Activated T-cell treated with anti-CD3 and anti-CD28 coated beads for 1 hour (primary cell): ENCODE measurements around the gene SAMD14.
A peak's percentile ranks its signal among the peaks of the same experiment; 100 is the strongest.

Source experiments
- DNase-seq: peaks from one replicate; pipeline ENCODE4 v3.0.0-alpha.2; 2020; ENCODE audit warnings: low read depth

The SAMD14 gene

GRCh38 chr17:50095626-50096037, 34.3 kb downstream of the SAMD14 start:
- DNase-seq, result no peak

GRCh38 chr17:50094753-50095619, 35.0 kb downstream of the SAMD14 start, which contains the start of gene PDK2:
PDK2 (plus strand) TSS chr17:50095351; CDS start chr17:50095436, 85 bp downstream.
- peak; percentile 93 for DNase-seq

GRCh38 chr17:50094243-50094752, 35.7 kb downstream of the SAMD14 start:
- DNase-seq, result peak; percentile 95

- DNase-seq, result no peak
These were observed 36.2 kb downstream of the SAMD14 start for GRCh38 chr17:50093807-50094206.

- DNase-seq, result no peak
These were observed 36.7 kb downstream of the SAMD14 start for GRCh38 chr17:50093246-50093645.

GRCh38 chr17:50091918-50092285, 38.1 kb downstream of the SAMD14 start:
- DNase-seq, result no peak

GRCh38 chr17:50090971-50091917, 38.7 kb downstream of the SAMD14 start:
- DNase-seq, result no peak

GRCh38 chr17:50090071-50090470, 39.9 kb downstream of the SAMD14 start:
- DNase-seq, result no peak

GRCh38 chr17:50088952-50089825, 40.8 kb downstream of the SAMD14 start:
- DNase-seq, result no peak

- DNase-seq, result no peak
These were observed 42.0 kb downstream of the SAMD14 start for GRCh38 chr17:50087912-50088405.

GRCh38 chr17:50087246-50087911, 42.6 kb downstream of the SAMD14 start:
- DNase-seq, result peak; percentile 68

GRCh38 chr17:50081757-50082156, 48.2 kb downstream of the SAMD14 start:
- no peak for DNase-seq

GRCh38 chr17:50080827-50081226, 49.1 kb downstream of the SAMD14 start:
- DNase-seq, result no peak

- no peak for DNase-seq
These were observed 49.9 kb downstream of the SAMD14 start for GRCh38 chr17:50080096-50080480.

- DNase-seq, result no peak
These were observed 50.4 kb downstream of the SAMD14 start for GRCh38 chr17:50079334-50080095.

GRCh38 chr17:50078430-50078829, 51.5 kb downstream of the SAMD14 start:
- DNase-seq, result no peak

GRCh38 chr17:50076591-50077235, 53.2 kb downstream of the SAMD14 start:
- no peak for DNase-seq

GRCh38 chr17:50076221-50076590, 53.8 kb downstream of the SAMD14 start:
- no peak for DNase-seq

- DNase-seq, result no peak
These were observed 54.4 kb downstream of the SAMD14 start for GRCh38 chr17:50075446-50076032.
